HG03571 (cell line): Measurements from ENCODE around the gene UBFD1.
"Not testable (repeated sequence)": the region's sequence is repeated elsewhere in the genome, so short reads cannot be mapped to it uniquely, and the experiment has no call there.

Experiments used
- ATAC-seq: cut with Tn5 transposase; IDR thresholded peaks from one replicate; pipeline ENCODE4 v1.9.1; 2021; ENCODE audit not compliant: unreplicated experiment

The UBFD1 gene, protein sequence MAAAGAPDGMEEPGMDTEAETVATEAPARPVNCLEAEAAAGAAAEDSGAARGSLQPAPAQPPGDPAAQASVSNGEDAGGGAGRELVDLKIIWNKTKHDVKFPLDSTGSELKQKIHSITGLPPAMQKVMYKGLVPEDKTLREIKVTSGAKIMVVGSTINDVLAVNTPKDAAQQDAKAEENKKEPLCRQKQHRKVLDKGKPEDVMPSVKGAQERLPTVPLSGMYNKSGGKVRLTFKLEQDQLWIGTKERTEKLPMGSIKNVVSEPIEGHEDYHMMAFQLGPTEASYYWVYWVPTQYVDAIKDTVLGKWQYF

DNA sequence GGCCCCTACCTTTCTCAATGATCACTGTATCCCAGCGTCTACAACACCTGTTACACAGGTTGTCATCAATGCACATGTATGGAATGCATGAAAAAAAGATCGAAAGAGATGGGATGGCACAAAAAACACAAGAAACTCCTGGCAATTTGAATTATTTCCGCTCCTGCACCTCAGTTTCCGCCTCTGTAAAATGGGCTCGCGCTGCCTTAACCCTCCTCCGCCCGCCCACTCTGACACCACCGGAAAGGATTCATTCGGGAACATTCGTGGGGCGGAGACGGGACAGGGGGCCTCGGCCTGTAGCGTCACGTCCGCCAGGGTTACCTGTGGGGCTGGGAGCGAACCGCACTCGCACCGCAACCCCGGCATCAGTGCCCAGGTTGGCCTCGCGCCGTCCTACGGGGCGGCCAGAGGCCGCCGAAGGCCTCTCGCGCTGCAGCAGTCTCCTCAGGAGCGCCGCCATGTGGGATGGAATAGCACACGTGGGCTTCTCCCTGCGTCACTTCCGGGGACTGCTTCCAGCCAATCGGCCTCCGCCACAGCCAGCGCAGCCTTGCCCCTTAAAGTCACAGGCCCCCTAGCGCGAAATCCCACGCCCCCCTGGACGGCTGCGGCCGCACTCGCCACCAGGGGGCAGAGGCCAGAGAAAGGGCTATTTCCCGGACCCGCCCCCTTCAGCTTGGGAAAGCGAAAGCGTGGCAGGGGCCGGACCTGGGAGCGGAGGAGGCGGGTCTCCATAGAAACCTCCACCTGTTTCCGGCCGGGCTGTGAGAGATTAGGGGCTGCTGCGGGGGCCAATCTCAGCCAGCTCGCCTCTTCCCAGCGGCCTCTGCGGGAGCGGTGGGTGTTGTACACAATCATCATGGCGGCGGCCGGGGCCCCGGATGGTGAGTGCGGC is at the start of gene UBFD1, which contains the start of gene EARS2:
TSS of gene UBFD1 (plus strand) at position 847 of the 898 bp plus-strand sequence. CDS start at position 863, 16 bp downstream.
TSS of gene EARS2 (minus strand) at position 470 of the 898 bp plus-strand sequence. CDS start at position 463, 7 bp downstream.
- ATAC-seq, result peak; percentile 86

DNA sequence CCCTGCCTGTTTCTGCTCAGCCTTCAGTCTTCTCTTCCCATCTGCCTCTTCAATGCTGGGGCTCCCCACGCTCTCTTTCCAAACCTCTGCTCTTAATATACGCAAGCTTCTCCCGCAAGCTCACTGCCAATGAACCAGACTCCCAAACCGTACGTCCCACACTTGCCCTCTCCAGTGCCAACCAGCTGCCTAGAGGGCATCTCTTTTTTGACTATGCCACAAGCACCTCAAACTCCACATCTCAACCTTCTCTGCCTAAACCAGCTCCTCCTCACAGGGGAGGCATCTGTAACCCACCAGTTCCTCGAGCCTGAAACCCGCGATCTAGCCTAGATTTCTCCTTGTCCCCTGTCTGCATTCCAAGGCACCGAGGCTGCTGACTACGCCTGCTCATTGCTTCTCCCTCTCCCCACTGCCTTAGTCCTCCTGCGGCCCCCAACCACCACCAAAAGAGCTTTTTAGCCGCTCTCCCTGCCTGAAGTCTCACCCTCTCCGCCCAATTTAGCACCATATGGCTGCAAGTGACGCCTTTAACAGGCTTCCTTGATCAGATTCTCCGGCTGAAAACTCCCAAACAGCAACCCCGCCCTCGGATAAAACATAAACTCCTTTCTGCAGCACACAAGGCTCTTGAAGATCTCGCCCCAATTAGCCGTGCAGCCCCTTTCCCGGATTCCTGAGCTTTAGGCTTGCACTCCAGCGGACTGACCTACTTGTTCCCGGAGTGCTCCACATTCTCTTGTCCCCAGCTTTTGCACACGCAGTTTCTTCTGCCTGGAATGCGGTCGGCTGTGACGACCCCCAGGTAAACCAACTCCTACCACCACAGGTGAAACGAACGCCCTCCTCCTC is 48.7 kb upstream of the UBFD1 start:
- no peak for ATAC-seq

DNA sequence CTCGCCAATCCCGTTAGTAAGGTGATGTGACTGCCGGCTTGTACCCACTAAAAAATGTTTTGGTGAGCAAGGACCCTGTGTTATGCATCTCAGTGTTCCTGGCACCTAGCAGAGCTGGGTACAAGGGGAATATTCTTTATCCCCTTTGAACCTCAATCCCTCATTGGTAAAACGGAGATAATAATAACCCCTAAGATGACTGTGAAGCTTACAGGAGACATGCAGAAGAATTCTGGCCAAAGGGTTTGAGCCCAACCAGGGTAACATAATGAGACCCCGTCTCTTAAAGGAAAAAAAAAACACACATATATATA is 48.1 kb upstream of the UBFD1 start:
- no peak for ATAC-seq

DNA sequence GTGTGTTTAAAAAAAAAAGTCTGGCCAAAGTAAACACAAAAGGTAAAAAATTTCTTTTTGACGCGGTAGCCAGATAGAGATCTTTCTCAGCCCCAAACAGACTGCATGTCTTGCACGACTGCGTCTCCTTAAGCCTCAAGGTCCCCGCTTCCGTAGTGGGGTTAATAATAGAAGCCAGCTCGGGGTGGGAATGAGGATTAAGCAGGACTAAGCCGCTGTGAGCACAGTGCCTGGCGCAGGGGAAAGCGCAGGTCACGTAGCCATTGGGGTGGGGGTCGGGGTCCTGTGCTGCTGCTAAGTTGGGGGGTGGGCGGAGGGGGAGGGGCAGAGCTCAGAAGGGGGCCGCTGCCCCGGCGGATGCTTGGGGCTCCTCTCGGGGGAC is 47.8 kb upstream of the UBFD1 start:
- ATAC-seq, result peak; percentile 4

DNA sequence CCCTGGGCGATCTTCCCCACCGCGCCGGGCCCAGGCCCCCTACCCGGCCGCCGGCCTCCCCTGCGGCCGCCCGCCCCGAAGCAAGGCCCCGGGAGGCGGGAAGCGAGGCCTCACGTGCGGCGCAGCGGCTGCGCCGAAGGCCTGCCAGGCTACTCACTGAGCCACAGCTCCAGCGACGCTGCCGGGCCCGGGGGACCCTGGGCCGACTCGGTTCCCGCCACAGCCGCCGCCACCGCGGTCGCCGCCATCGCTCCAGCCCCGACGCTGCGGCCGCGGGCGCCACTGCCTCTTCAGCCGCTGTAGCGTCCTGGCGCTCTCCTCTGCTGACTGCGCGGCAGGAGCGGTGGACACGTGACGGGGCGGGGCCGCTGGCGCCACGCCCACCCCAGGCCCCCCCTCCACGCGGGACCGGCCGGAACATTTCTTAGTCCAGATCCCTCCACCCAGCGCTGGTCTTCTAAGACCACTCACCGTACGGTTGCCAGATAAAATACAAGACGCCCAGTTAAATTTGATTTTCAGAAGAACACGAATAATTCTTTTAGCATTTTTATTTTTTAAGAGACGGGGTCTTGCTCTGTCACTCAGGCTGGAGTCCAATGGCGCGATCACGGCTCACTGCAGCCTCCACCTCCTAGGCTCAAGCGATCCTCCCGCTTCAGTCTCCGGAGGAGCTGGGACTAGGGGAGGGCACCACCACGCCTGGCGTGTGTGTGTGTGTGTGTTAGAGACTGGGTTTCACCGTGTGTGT is 47.2 kb upstream of the UBFD1 start, which contains the start of gene GGA2:
TSS of gene GGA2 (minus strand) at position 331 of the 751 bp plus-strand sequence. CDS start at position 248, 83 bp downstream.
- peak; percentile 67 for ATAC-seq

DNA sequence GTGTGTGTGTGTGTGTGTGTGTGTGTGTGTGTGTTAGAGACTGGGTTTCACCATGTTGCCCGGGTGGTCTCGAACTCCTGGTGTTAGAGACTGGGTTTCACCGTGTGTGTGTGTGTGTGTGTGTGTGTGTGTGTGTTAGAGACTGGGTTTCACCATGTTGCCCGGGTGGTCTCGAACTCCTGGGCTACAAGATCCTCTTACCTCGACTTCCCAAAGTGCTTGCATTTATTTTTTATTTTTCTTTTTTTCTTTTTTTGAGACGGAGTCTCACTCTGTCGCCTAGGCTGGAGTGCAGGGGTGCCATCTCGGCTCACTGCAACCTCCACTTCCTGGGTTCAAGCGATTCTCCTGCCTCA is 46.6 kb upstream of the UBFD1 start:
- ATAC-seq, result not testable (repeated sequence)

DNA sequence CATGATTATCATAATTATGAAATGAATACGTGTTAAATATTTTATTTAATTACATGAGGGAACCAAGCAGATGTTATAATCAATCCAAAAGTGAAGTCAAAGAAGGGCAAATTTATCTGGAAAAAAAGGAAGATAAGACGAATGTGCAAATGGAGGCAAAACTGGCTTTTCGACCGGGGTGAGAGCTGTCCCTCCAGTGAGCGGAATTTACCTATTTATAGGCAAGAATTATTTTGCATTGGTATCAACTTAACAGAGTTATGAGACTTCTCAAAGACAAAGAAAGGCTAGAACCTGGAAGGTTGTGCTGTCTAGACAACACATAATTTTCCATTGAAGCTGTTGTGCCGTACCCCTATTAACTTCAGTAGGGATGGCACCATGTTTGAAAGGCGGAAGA is 45.8 kb upstream of the UBFD1 start:
- ATAC-seq, result no peak

DNA sequence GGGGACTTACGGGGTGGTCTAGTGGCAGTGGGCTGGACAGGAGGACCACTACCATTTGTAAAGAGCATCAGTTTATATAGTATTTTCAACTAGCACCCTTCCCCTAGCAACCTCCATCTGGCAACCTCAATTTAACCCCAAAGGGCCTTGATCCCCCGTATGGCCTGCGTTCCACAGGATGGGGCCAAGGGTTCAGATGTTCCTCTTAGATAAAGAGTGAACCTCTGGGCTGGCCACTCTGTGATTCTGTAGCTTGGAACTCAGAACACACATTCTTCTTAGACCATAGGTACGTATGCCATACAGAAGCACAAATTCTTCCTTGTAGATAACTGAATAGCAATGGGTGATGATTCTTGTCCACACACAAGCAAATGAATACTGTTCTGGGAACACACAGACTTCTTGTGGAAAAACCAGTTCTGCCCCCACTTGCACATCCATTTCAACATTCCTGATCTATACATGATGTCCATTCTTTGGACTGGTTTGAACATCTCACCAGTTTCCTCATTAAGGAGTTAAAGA is 45.3 kb upstream of the UBFD1 start:
- ATAC-seq, result no peak

DNA sequence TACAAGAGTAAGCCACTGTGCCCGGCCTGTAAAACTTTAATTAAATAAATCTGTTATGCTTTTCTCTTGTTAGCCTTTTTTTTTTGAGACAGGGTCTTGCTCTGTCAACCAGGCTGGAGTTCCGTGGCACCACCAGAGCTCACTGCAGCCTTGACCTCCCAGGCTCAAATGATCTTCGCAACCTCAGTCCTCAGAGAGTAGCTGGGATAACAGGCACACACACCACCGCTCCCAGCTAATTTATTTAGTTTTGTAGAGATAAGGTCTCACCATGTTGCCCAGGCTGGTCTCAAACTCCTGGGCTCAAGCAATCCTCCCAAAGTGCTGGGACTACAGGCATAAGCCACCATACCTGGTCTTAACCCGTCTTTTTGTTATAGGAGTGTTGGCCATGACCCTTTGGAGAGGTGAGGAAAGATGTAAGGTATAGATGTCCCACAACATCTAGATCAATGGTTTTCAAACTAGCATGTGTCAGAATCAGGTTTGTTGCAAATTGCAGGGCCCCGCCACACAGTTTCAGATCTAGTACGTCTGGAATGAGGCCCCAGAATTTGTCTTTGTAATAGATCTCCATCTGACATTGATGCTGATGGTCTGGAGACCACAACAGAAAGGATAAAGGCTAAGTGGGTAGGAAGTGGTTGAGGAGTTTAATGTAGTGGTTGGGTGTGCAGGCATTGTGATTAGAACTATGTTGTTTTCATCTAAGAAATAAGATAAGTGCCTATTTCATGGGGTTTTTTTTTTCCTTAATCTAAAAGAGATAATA is 43.0 kb upstream of the UBFD1 start:
- ATAC-seq, result no peak

DNA sequence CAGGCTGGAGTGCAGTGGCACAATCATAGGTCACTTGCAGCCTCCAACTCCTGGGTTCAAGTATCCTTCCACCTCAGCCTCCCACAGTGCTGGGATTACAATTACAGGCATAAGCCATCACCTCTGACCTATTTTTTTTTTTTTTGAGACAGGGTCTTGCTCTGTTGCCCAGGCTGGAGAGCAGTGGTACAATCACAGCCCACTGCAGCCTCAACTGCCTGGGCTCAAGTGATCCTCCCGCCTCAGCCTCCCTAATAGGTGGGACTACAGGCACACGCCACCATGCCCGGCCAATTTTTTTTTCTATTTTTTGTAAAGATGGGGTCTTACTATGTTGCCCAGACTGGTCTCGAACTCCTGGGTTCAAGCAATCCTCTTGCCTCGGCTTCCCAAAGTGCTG is 41.6 kb upstream of the UBFD1 start:
- ATAC-seq, result no peak

DNA sequence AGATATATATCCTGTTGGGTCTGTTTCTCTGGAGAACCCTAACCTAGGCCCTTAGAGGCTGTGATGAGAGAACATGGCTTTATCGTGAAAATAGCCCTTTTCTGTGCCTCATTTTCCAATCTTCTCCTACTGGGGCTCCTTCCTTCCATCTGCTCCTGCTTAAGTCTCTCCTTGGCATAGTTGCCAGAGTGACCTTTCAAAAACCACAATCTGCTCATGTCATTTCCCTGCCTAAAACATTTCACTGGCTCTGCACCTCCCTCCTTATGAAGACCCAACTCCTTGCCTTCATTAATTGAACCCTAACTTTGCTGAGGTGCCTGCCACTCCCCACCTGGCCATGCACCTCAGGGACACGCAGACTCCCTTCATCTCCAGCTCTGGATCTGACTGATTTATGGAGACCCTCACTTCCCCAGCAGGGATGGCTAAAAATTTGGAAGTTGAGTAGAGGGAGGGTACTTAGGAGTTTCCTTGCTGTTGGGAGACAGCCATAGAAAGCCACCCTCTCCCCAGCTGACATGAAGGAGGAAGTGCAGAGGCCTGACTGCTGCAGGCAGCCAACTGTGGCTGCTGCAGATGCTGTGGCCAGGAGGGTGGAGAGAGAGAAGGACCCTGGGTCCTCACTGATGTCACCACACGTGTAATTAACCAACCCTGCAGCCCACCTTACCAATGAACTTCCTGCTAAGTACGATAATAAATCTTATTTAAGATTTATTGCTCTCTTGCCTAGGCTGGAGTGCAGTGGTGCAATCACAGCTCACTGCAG is 41.0 kb upstream of the UBFD1 start:
- ATAC-seq, result no peak

DNA sequence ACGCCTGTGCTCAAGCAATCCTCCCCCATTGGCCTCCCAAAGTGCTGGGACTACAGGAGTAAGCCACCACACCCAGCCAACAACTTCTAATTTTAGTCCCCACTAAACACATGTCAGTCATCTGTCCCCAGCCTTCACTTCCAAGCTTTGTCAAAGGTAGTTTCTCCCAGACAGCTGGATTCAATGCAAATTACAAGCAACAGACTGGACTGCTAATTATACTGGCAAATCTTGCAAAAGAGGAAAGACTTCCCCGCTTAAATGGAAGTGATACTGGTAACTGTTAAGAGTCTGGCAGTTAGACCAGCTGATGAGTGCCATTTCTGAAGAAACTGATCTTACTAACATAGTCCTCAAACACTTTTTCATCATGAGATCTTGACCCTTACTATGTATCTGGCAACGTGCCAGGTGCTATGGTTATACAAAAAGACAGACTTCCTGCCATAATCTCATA is 39.1 kb upstream of the UBFD1 start:
- no peak for ATAC-seq

DNA sequence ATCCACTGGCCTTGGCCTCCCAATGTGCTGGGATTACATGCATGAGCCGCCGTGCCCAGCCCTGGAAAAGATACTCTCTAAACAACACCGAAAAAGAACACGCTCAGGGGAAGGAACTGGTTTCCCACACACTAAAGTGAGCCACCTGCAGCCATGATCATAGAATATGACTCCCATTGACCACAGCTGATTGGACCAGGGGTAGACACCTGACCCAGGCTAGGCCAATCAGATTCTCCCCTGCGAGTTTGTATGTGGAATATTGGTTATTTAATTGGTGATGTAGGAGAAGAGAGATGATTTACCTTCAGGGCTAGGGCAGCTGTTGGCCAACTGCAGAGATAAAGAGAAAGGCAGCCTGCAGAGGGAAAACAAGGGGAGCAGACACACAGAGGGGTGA is 38.2 kb upstream of the UBFD1 start:
- ATAC-seq, result no peak

DNA sequence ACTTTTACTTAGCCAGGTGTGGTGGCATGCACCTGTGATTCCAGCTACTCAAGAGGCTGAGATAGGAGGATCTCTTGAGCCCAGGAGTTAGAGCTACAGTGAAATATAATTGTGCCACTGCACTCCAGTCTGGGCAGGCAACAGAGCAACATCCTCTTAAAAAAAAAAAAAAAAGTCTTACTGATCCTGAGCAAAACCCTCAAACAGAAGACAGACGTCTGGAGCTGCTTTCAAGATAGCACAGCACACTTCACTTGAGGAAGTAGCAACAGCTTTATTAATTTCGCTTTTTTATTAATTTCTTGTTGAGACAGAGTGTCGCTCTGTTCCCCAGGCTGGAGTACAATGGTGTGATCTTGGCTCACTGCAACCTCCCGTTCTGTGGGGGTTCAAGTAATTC is 37.0 kb upstream of the UBFD1 start:
- ATAC-seq, result no peak

DNA sequence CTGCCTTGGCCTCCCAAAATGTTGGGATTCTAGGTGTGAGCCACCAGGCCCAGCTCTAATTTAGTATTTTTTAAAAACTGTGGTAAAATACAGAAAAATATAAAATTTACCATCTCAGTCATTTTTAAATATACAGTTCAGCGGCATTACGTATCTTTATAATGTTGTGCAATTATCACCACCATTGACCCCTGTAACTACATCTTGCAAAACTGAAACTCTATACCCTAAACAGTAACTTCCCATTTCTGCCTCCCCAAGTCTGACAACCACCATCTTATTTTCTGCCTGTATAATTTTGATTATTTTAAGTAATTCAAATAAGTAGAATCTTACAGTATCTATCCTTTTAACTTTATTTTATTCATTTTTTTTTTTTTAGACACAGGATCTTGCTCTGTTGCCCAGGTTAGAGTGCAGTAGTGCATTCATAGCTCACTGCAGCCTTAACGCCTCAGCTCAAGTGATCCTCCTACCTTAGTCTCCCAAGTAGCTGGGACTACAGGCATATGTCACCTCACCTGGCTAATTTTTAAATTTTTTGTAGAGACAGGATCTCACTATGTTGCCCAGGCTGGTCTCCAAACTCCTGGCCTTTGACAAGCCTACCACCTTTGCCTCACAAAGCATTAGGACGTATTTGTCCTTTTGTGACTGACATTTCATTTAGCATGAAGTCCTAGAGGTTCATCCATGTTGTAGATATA is 36.3 kb upstream of the UBFD1 start:
- no peak for ATAC-seq

DNA sequence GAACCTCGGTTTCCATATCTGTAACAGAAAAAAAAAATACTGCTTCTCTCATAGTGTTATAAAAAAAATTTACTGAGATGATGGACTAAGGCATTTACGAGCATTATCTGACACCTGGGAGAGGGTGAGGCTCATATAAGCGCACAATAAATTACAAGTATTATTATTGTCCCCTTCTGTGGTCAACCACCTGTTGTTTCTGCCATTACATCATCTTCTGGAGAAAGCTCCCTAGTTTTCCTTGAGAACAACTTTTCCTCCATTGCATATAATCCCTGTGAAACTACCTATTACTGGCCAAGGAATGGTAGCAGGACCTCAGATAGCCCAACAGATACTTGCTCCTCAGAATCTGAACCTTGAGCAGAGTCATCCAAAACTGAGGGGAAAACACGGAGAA is 35.6 kb upstream of the UBFD1 start:
- no peak for ATAC-seq

DNA sequence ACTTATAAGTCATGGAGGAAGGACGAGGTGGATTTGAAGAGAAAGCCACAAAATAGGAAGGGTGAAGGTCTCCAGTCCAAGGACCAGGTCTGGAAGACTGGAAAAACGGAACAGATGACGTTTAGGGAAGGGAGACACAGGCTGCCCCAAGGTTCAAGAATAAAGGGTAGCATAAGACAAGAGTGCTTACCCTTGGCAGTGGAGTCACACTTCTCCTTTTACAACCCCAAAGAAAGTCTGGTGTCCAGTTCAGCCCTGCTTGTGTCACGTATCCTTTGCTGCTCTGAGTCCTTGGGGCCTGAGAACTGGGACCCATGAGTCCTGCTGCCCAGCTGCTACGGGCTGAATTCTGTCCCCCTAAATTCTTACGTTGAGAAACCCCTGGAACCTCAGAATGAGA is 34.2 kb upstream of the UBFD1 start:
- ATAC-seq, result no peak

DNA sequence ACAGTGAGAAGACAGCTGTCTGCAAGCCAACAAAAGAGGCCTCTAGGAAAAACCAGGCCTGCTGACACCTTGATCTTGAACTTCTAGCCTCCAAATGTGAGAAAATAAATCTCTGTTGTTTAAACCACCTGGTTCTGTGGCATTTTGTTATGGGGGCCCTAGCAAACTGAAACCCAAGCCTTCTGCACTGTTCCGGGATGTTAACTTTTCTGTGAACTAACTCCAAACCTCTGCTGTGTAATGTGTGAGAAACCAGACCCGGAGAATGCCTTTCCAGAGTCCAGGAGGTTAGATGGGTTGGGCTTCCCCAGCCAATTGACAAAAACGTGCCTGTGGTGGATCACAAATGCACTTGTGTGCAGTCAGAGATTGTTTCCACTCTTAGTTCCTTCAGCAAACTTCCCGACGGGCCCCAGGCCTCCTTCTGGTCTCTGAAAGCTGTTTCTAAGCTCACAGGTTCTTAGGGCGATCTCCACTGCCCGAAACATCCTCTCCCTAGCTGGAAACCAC is 33.6 kb upstream of the UBFD1 start:
- no peak for ATAC-seq
